HUES48 (cell line): ENCODE data around the gene TUBA1A.
"Not testable (repeated sequence)": the region's sequence is repeated elsewhere in the genome, so short reads cannot be mapped to it uniquely, and the experiment has no call there.

Experiments used
- H3K27ac ChIP-seq: one replicate; pipeline ENCODE4 v1.7.0; 2013; ENCODE audit warnings: low read depth, low read length, inconsistent platforms
- H3K27me3 ChIP-seq: 2 replicates; pipeline ENCODE4 v1.6.1; 2013; ENCODE audit warnings: mild to moderate bottlenecking, low read length; ENCODE audit not compliant: control insufficient read depth, insufficient read depth
- H3K36me3 ChIP-seq: 2 replicates; pipeline ENCODE4 v1.6.1; 2013; ENCODE audit warnings: low read length; ENCODE audit not compliant: control insufficient read depth, insufficient read depth
- H3K4me1 ChIP-seq: 2 replicates; pipeline ENCODE4 v1.6.1; 2013; ENCODE audit warnings: mild to moderate bottlenecking, low read length; ENCODE audit not compliant: control insufficient read depth, insufficient read depth
- H3K4me3 ChIP-seq: 2 replicates; pipeline ENCODE4 v1.5.1; 2013; ENCODE audit warnings: mild to moderate bottlenecking, low read depth, low read length
- H3K9ac ChIP-seq: 2 replicates; pipeline ENCODE4 v1.6.1; 2013; ENCODE audit warnings: mild to moderate bottlenecking, low read depth, low read length, moderate library complexity
- H3K9me3 ChIP-seq: 2 replicates; pipeline ENCODE4 v1.6.1; 2013; ENCODE audit warnings: low read length; ENCODE audit not compliant: control insufficient read depth, insufficient read depth

The TUBA1A gene

GRCh38 chr12:49146406-49146805, 42.5 kb downstream of the TUBA1A start:
- H3K4me1 ChIP-seq = no peaks in the 10 kb centered on the region
- no peaks in the 10 kb centered on the region for H3K27me3 ChIP-seq
- H3K9me3 ChIP-seq = no peaks in the 10 kb centered on the region
- H3K9ac ChIP-seq = no peak overlapping the region
- no peaks in the 10 kb centered on the region for H3K36me3 ChIP-seq
- H3K27ac ChIP-seq = no peak overlapping the region
- H3K4me3 ChIP-seq = no peak overlapping the region

GRCh38 chr12:49144384-49144783, 44.5 kb downstream of the TUBA1A start:
- H3K4me1 ChIP-seq = no peaks in the 10 kb centered on the region
- H3K27me3 ChIP-seq = no peaks in the 10 kb centered on the region
- no peak overlapping the region for H3K4me3 ChIP-seq
- H3K36me3 ChIP-seq = no peaks in the 10 kb centered on the region
- H3K9me3 ChIP-seq = no peaks in the 10 kb centered on the region
- H3K9ac ChIP-seq = no peak overlapping the region
- H3K27ac ChIP-seq = no peak overlapping the region

GRCh38 chr12:49138999-49139398, 49.9 kb downstream of the TUBA1A start:
- H3K9me3 ChIP-seq = no peaks in the 10 kb centered on the region
- no peak overlapping the region for H3K27ac ChIP-seq
- H3K4me1 ChIP-seq = no peaks in the 10 kb centered on the region
- no peaks in the 10 kb centered on the region for H3K36me3 ChIP-seq
- no peak overlapping the region for H3K9ac ChIP-seq
- no peak overlapping the region for H3K4me3 ChIP-seq
- H3K27me3 ChIP-seq = no peaks in the 10 kb centered on the region

- H3K27ac ChIP-seq = no peak overlapping the region
- no peak overlapping the region for H3K4me3 ChIP-seq
- no peaks in the 10 kb centered on the region for H3K27me3 ChIP-seq
- no peaks in the 10 kb centered on the region for H3K4me1 ChIP-seq
- H3K9me3 ChIP-seq = no peaks in the 10 kb centered on the region
- no peaks in the 10 kb centered on the region for H3K36me3 ChIP-seq
- no peak overlapping the region for H3K9ac ChIP-seq
These were observed 50.3 kb downstream of the TUBA1A start for GRCh38 chr12:49138587-49138986.

GRCh38 chr12:49137476-49137875, 51.4 kb downstream of the TUBA1A start:
- Histone ChIP-seq H3K27ac (no peak overlapping the region), H3K4me3 (no peak overlapping the region), H3K27me3 (no peaks in the 10 kb centered on the region), H3K4me1 (peaks cover 4% of the 10 kb centered on the region), H3K36me3 (no peaks in the 10 kb centered on the region), H3K9me3 (no peaks in the 10 kb centered on the region), H3K9ac (no peak overlapping the region)

- H3K9me3 ChIP-seq, H3K4me1 ChIP-seq, H3K27ac ChIP-seq, H3K36me3 ChIP-seq, H3K9ac ChIP-seq, H3K4me3 ChIP-seq, H3K27me3 ChIP-seq: not testable (repeated sequence)
These were observed 51.9 kb downstream of the TUBA1A start for GRCh38 chr12:49136997-49137396.
